HG03575 (cell line): ENCODE results near the gene TSHZ2.

Source experiments
- ATAC-seq: cut with Tn5 transposase; IDR thresholded peaks from one replicate; pipeline ENCODE4 v1.9.1; 2021; ENCODE audit not compliant: unreplicated experiment, insufficient number of reproducible peaks, low FRiP score; ENCODE audit errors: extremely low read depth

The TSHZ2 gene

GRCh38 chr20:52972190-52972937 lies at the start of gene TSHZ2:
Gene TSHZ2 (plus strand): TSS chr20:52972358. CDS start chr20:52973294, 936 bp downstream.
- no peak for ATAC-seq

GRCh38 chr20:52922436-52922835 lies 49.7 kb upstream of the TSHZ2 start:
- ATAC-seq = no peak

- ATAC-seq = no peak
Observed at GRCh38 chr20:52923123-52923937, 48.8 kb upstream of the TSHZ2 start.

GRCh38 chr20:52924411-52925271 lies 47.5 kb upstream of the TSHZ2 start:
- no peak for ATAC-seq

- ATAC-seq = no peak
Observed at GRCh38 chr20:52926505-52926904, 45.7 kb upstream of the TSHZ2 start.

GRCh38 chr20:52933867-52934266 lies 38.3 kb upstream of the TSHZ2 start:
- no peak for ATAC-seq

GRCh38 chr20:52936351-52937340 lies 35.5 kb upstream of the TSHZ2 start:
- ATAC-seq = no peak

GRCh38 chr20:52937591-52938100 lies 34.5 kb upstream of the TSHZ2 start:
- no peak for ATAC-seq

GRCh38 chr20:52939141-52939540 lies 33.0 kb upstream of the TSHZ2 start:
- ATAC-seq = no peak

GRCh38 chr20:52941808-52942207 lies 30.4 kb upstream of the TSHZ2 start:
- ATAC-seq = no peak

- ATAC-seq = no peak
Observed at GRCh38 chr20:52943185-52943841, 28.8 kb upstream of the TSHZ2 start.

GRCh38 chr20:52945268-52945667 lies 26.9 kb upstream of the TSHZ2 start:
- ATAC-seq = no peak

- ATAC-seq = no peak
Observed at GRCh38 chr20:52945862-52946522, 26.2 kb upstream of the TSHZ2 start.

- ATAC-seq = no peak
Observed at GRCh38 chr20:52948491-52948890, 23.7 kb upstream of the TSHZ2 start.

GRCh38 chr20:52953020-52953419 lies 19.1 kb upstream of the TSHZ2 start:
- no peak for ATAC-seq

- ATAC-seq = no peak
Observed at GRCh38 chr20:52954849-52955248, 17.3 kb upstream of the TSHZ2 start.

GRCh38 chr20:52958211-52958610 lies 13.9 kb upstream of the TSHZ2 start:
- ATAC-seq = no peak
